Measurements from ENCODE around the gene RASGRP3.

RASGRP3 gene

DNA sequence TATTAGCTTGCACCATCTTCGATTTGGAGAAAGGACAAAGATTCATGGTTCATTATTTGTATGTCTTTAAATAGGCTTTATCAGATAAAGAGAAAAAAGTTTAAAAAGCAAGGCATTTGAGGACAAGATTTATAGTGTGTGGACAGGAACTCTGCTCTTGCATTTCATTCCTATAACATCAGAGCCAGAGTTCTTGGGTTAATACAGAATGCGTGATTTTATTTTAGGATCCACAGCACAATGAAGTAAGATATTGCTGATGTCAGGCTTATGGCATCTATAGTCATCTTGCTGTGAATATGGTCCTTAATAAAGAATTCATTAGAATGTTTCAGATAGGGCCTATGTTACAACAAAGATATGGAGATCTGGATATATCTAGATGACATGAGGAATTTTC is 19.7 kb downstream of the RASGRP3 start:
- TF ChIP-seq, protein P1, sequence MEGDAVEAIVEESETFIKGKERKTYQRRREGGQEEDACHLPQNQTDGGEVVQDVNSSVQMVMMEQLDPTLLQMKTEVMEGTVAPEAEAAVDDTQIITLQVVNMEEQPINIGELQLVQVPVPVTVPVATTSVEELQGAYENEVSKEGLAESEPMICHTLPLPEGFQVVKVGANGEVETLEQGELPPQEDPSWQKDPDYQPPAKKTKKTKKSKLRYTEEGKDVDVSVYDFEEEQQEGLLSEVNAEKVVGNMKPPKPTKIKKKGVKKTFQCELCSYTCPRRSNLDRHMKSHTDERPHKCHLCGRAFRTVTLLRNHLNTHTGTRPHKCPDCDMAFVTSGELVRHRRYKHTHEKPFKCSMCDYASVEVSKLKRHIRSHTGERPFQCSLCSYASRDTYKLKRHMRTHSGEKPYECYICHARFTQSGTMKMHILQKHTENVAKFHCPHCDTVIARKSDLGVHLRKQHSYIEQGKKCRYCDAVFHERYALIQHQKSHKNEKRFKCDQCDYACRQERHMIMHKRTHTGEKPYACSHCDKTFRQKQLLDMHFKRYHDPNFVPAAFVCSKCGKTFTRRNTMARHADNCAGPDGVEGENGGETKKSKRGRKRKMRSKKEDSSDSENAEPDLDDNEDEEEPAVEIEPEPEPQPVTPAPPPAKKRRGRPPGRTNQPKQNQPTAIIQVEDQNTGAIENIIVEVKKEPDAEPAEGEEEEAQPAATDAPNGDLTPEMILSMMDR (IDR thresholded peaks at IDR 0.05; ENCODE audit: low read length), result no peak
- TF ChIP-seq EZH2phosphoT487 (IDR thresholded peaks at IDR 0.05; ENCODE audit: low read length) (no peak), EZH2 (optimal IDR thresholded peaks at IDR 0.05; ENCODE audit: low read depth, low read length) (no peak)
- Histone ChIP-seq H3K4me3 (ENCODE audit: low read length) (no peak overlapping the region), H2AFZ (ENCODE audit: low read length) (no peak overlapping the region), H3K4me2 (ENCODE audit: low read depth, low read length) (peak overlapping the region; percentile 68), H3K79me2 (ENCODE audit: low read length) (peaks cover 78% of the 10 kb centered on the region), H3K9me2 (replicated peaks; ENCODE audit: insufficient read depth, low read length) (no peaks in the 10 kb centered on the region), H3K9ac (ENCODE audit: low read length) (peak overlapping the region; percentile 75), H3K9me3 (replicated peaks; ENCODE audit: insufficient read depth, low read length) (no peaks in the 10 kb centered on the region), H3K36me3 (replicated peaks; ENCODE audit: insufficient read depth, low read length) (no peaks in the 10 kb centered on the region), H4K20me1 (ENCODE audit: insufficient read depth, low read length) (no peaks in the 10 kb centered on the region), H3F3A (ENCODE audit: insufficient read depth, low read length) (peaks cover 67% of the 10 kb centered on the region), H3K4me1 (ENCODE audit: low read length) (peaks cover 70% of the 10 kb centered on the region), H3K27me3 (replicated peaks; ENCODE audit: insufficient read depth, low read length) (no peaks in the 10 kb centered on the region), H3K27ac (ENCODE audit: low read length) (peak overlapping the region; percentile 96)
- DNase-seq, result no peak

DNA sequence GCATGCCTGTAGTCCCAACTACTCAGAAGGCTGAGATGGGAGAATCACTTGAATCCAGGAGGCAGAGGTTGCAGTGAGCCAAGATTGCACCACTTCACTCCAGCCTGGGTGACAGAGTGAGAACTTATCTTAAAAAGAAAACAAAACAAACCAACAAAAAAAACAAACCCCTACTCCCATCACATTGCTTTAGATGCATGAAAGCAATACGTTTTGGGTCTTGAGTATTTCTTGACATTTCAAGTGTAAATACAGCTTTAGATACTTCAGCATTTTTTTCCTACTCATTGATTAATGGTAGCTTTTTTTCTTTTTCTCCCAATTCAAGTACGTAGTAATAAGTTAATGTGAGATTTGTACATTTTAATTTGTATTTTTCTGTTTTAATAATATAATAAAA is 20.3 kb downstream of the RASGRP3 start:
- TF ChIP-seq EZH2 (optimal IDR thresholded peaks at IDR 0.05; ENCODE audit: low read depth, low read length) (no peak), EZH2phosphoT487 (IDR thresholded peaks at IDR 0.05; ENCODE audit: low read length) (no peak)
- TF ChIP-seq, protein P1 (IDR thresholded peaks at IDR 0.05; ENCODE audit: low read length), result no peak
- peaks cover 66% of the 10 kb centered on the region for H3K4me1 ChIP-seq (ENCODE audit: low read length)
- peaks cover 63% of the 10 kb centered on the region for H3F3A ChIP-seq (ENCODE audit: insufficient read depth, low read length)
- H2AFZ ChIP-seq (ENCODE audit: low read length), result no peak overlapping the region
- no peaks in the 10 kb centered on the region for H3K36me3 ChIP-seq (replicated peaks; ENCODE audit: insufficient read depth, low read length)
- H4K20me1 ChIP-seq (ENCODE audit: insufficient read depth, low read length), result no peaks in the 10 kb centered on the region
- H3K79me2 ChIP-seq (ENCODE audit: low read length), result peaks cover 78% of the 10 kb centered on the region
- no peak overlapping the region for H3K4me3 ChIP-seq (ENCODE audit: low read length)
- H3K9ac ChIP-seq (ENCODE audit: low read length), result peak overlapping the region; percentile 75
- no peak for DNase-seq
- H3K9me2 ChIP-seq (replicated peaks; ENCODE audit: insufficient read depth, low read length), result no peaks in the 10 kb centered on the region
- no peaks in the 10 kb centered on the region for H3K9me3 ChIP-seq (replicated peaks; ENCODE audit: insufficient read depth, low read length)
- peak overlapping the region; percentile 96 for H3K27ac ChIP-seq (ENCODE audit: low read length)
- H3K27me3 ChIP-seq (replicated peaks; ENCODE audit: insufficient read depth, low read length), result no peaks in the 10 kb centered on the region
- H3K4me2 ChIP-seq (ENCODE audit: low read depth, low read length), result peak overlapping the region; percentile 68

DNA sequence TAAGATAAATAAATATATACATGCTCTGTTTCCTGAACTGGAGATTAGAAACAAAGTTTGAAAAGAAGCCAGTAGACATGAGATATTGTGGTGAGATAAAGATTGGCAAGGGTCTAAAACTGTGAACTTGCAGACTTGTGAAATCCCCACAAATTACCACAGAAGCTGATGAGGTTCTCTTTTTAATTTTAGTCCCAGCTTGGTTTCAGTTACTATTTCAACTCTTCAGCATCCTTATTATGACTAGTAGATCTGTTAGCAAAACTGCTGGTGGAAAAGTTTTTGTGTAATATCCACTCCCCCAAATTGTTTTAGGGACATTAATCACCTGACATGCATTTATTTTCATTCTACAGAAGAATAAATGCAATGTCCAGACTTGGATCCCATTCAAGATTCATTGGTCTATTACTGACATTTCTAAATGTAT is 20.8 kb downstream of the RASGRP3 start:
- H3K9ac ChIP-seq (ENCODE audit: low read length), result peak overlapping the region; percentile 75
- no peaks in the 10 kb centered on the region for H4K20me1 ChIP-seq (ENCODE audit: insufficient read depth, low read length)
- H2AFZ ChIP-seq (ENCODE audit: low read length), result no peak overlapping the region
- peaks cover 58% of the 10 kb centered on the region for H3F3A ChIP-seq (ENCODE audit: insufficient read depth, low read length)
- H3K36me3 ChIP-seq (replicated peaks; ENCODE audit: insufficient read depth, low read length), result no peaks in the 10 kb centered on the region
- H3K27me3 ChIP-seq (replicated peaks; ENCODE audit: insufficient read depth, low read length), result no peaks in the 10 kb centered on the region
- no peaks in the 10 kb centered on the region for H3K9me3 ChIP-seq (replicated peaks; ENCODE audit: insufficient read depth, low read length)
- H3K4me1 ChIP-seq (ENCODE audit: low read length), result peaks cover 61% of the 10 kb centered on the region
- peak overlapping the region; percentile 32 for H3K4me3 ChIP-seq (ENCODE audit: low read length)
- TF ChIP-seq, protein P1 (IDR thresholded peaks at IDR 0.05; ENCODE audit: low read length), result no peak
- no peak for TF ChIP-seq EZH2phosphoT487 (IDR thresholded peaks at IDR 0.05; ENCODE audit: low read length)
- TF ChIP-seq EZH2 (optimal IDR thresholded peaks at IDR 0.05; ENCODE audit: low read depth, low read length), result no peak
- DNase-seq, result peak; percentile 91
- peak overlapping the region; percentile 96 for H3K27ac ChIP-seq (ENCODE audit: low read length)
- H3K9me2 ChIP-seq (replicated peaks; ENCODE audit: insufficient read depth, low read length), result no peaks in the 10 kb centered on the region
- H3K79me2 ChIP-seq (ENCODE audit: low read length), result peaks cover 78% of the 10 kb centered on the region
- peak overlapping the region; percentile 50 for H3K4me2 ChIP-seq (ENCODE audit: low read depth, low read length)
